Trophoblast cell (in vitro differentiated cells and primary cell): ENCODE results near the gene ROBO1.

Source experiments
- DNase-seq, 2 donors: peaks; one replicate each; pipeline ENCODE4 v3.0.0-alpha.2; 2016
- H2AFZ ChIP-seq: 2 replicates; pipeline ENCODE4 v1.6.1; 2013; ENCODE audit warnings: low read length, moderate library complexity, mild to moderate bottlenecking; ENCODE audit not compliant: insufficient read depth, poor library complexity
- H2AK5ac ChIP-seq: 2 replicates; pipeline ENCODE4 v1.6.1; 2013; ENCODE audit warnings: mild to moderate bottlenecking, low read length
- H2BK120ac ChIP-seq: 2 replicates; pipeline ENCODE4 v1.6.1; 2013; ENCODE audit warnings: low read length, mild to moderate bottlenecking, moderate library complexity; ENCODE audit not compliant: insufficient read depth, poor library complexity
- H2BK12ac ChIP-seq: 2 replicates; pipeline ENCODE4 v1.6.1; 2013; ENCODE audit warnings: mild to moderate bottlenecking, low read length, moderate library complexity
- H2BK5ac ChIP-seq: 2 replicates; pipeline ENCODE4 v1.6.1; 2013; ENCODE audit warnings: low read length, low read depth, moderate library complexity, mild to moderate bottlenecking; ENCODE audit not compliant: poor library complexity
- H3K14ac ChIP-seq: 2 replicates; pipeline ENCODE4 v1.6.1; 2013; ENCODE audit warnings: mild to moderate bottlenecking, low read length
- H3K18ac ChIP-seq: 2 replicates; pipeline ENCODE4 v1.6.1; 2013; ENCODE audit warnings: mild to moderate bottlenecking, low read length
- H3K23ac ChIP-seq: 2 replicates; pipeline ENCODE4 v1.6.1; 2013; ENCODE audit warnings: low read length
- H3K27ac ChIP-seq: 2 replicates; pipeline ENCODE4 v1.5.1; 2013; ENCODE audit warnings: low read depth, mild to moderate bottlenecking, inconsistent platforms, low read length, moderate library complexity
- H3K27me3 ChIP-seq: 2 replicates; pipeline ENCODE4 v1.6.1; 2013; ENCODE audit warnings: inconsistent platforms, mild to moderate bottlenecking, low read length, moderate library complexity; ENCODE audit not compliant: insufficient read depth
- H3K36me3 ChIP-seq, 2 experiments: 1 replicate in 1 of 2; 2 replicates in 1 of 2; pipeline ENCODE4 v1.6.1; 2013; ENCODE audit warnings: low read length in 2 of 2, mild to moderate bottlenecking in 2 of 2, moderate library complexity in 1 of 2; ENCODE audit not compliant: insufficient read depth in 2 of 2, control insufficient read depth in 1 of 2
- H3K4ac ChIP-seq: 2 replicates; pipeline ENCODE4 v1.6.1; 2013; ENCODE audit warnings: low read depth, mild to moderate bottlenecking, low read length, moderate library complexity
- H3K4me1 ChIP-seq, 2 experiments: 1 replicate in 1 of 2; 2 replicates in 1 of 2; pipeline ENCODE4 v1.6.1; 2013; ENCODE audit warnings: low read length in 2 of 2, mild to moderate bottlenecking in 2 of 2, moderate library complexity in 1 of 2; ENCODE audit not compliant: insufficient read depth in 2 of 2, control insufficient read depth in 1 of 2
- H3K4me2 ChIP-seq: 2 replicates; pipeline ENCODE4 v1.6.1; 2013; ENCODE audit warnings: inconsistent platforms, mild to moderate bottlenecking, low read length, moderate library complexity
- H3K4me3 ChIP-seq: 2 replicates; pipeline ENCODE4 v1.5.1; 2013; ENCODE audit warnings: mild to moderate bottlenecking, low read depth, low read length, inconsistent platforms
- H3K79me1 ChIP-seq: one replicate; pipeline ENCODE4 v1.6.1; 2013; ENCODE audit warnings: low read length
- H3K79me2 ChIP-seq: 2 replicates; pipeline ENCODE4 v1.6.1; 2013; ENCODE audit warnings: low read length, mild to moderate bottlenecking; ENCODE audit not compliant: control insufficient read depth, insufficient read depth, poor library complexity
- H3K9ac ChIP-seq: 2 replicates; pipeline ENCODE4 v1.6.1; 2013; ENCODE audit warnings: mild to moderate bottlenecking, low read length
- H3K9me3 ChIP-seq: 2 replicates; pipeline ENCODE4 v1.6.1; 2013; ENCODE audit warnings: low read depth, mild to moderate bottlenecking, control low read depth, inconsistent platforms, low read length; ENCODE audit not compliant: insufficient read depth
- H4K12ac ChIP-seq: 2 replicates; pipeline ENCODE4 v1.6.1; 2013; ENCODE audit warnings: low read depth, mild to moderate bottlenecking, low read length, moderate library complexity
- H4K8ac ChIP-seq: 2 replicates; pipeline ENCODE4 v1.6.1; 2013; ENCODE audit warnings: low read depth, mild to moderate bottlenecking, low read length, moderate library complexity
- H4K91ac ChIP-seq: one replicate; pipeline ENCODE4 v1.6.1; 2013; ENCODE audit warnings: low read depth, mild to moderate bottlenecking, low read length, moderate library complexity
- WGBS: extraction: QIAGEN DNeasy Blood & Tissue Kit; methylation state at CpG from one replicate; pipeline ENCODE4 v1.1.7; 2013; ENCODE audit warnings: missing lambda C conversion rate; ENCODE audit not compliant: insufficient read length, insufficient coverage; ENCODE audit errors: extremely low coverage; 5-methylcytosine and 5-hydroxymethylcytosine counted together

Gene ROBO1

GRCh38 chr3:79488407-79488806 is 279.4 kb downstream of the ROBO1 start:
- Histone ChIP-seq H3K79me1 (no peaks in the 10 kb centered on the region), H3K27ac (no peak overlapping the region)

GRCh38 chr3:79480746-79481145 is 287.1 kb downstream of the ROBO1 start:
- Histone ChIP-seq H3K4me3 (no peak overlapping the region), H4K8ac (no peak overlapping the region), H3K14ac (no peak overlapping the region), H3K4ac (no peak overlapping the region), H2AFZ (no peak overlapping the region), H3K27me3 (no peaks in the 10 kb centered on the region), H3K9me3 (no peaks in the 10 kb centered on the region), H3K4me2 (no peak overlapping the region), H3K27ac (no peak overlapping the region), H3K18ac (no peak overlapping the region), H3K79me2 (no peaks in the 10 kb centered on the region), H4K91ac (no peak overlapping the region), H3K23ac (no peak overlapping the region), H3K79me1 (no peaks in the 10 kb centered on the region), H2BK120ac (no peak overlapping the region), H2BK5ac (no peak overlapping the region), H2BK12ac (no peak overlapping the region), H3K9ac (no peak overlapping the region), H3K36me3 (no peaks in the 10 kb centered on the region), H3K4me1 (no peaks in the 10 kb centered on the region), H4K12ac (no peak overlapping the region), H2AK5ac (no peak overlapping the region)
- WGBS, result no CpG with 5 or more reads among the region's 1 CpG
- DNase-seq, result no peak

More at GRCh38 chr3:79488407-79488806, 279.4 kb downstream of the ROBO1 start:
- DNase-seq, result no peak
- H3K23ac ChIP-seq, result no peak overlapping the region
- H2BK12ac ChIP-seq, result no peak overlapping the region
- no peak overlapping the region for H3K14ac ChIP-seq
- H4K12ac ChIP-seq, result no peak overlapping the region
- H4K91ac ChIP-seq, result no peak overlapping the region
- no peaks in the 10 kb centered on the region for H3K9me3 ChIP-seq
- WGBS, result no CpG with 5 or more reads among the region's 2 CpGs
- H3K4me1 ChIP-seq, result no peaks in the 10 kb centered on the region
- no peak overlapping the region for H2AK5ac ChIP-seq
- no peak overlapping the region for H3K18ac ChIP-seq
- H2BK120ac ChIP-seq, result no peak overlapping the region
- H3K36me3 ChIP-seq, result no peaks in the 10 kb centered on the region
- no peak overlapping the region for H3K9ac ChIP-seq
- H2BK5ac ChIP-seq, result no peak overlapping the region
- no peak overlapping the region for H3K4me3 ChIP-seq
- H3K4ac ChIP-seq, result no peak overlapping the region
- H4K8ac ChIP-seq, result no peak overlapping the region
- no peaks in the 10 kb centered on the region for H3K79me2 ChIP-seq
- no peak overlapping the region for H3K4me2 ChIP-seq
- H3K27me3 ChIP-seq, result no peaks in the 10 kb centered on the region
- H2AFZ ChIP-seq, result no peak overlapping the region

GRCh38 chr3:79478620-79479019 is 289.2 kb downstream of the ROBO1 start:
- Histone ChIP-seq H2BK12ac (no peak overlapping the region), H4K91ac (no peak overlapping the region), H4K12ac (no peak overlapping the region), H3K36me3 (no peaks in the 10 kb centered on the region), H2BK5ac (no peak overlapping the region), H3K79me1 (no peaks in the 10 kb centered on the region), H3K4ac (no peak overlapping the region), H3K4me1 (no peaks in the 10 kb centered on the region), H3K9ac (no peak overlapping the region), H2AFZ (no peak overlapping the region), H2BK120ac (no peak overlapping the region), H3K27ac (no peak overlapping the region), H3K23ac (no peak overlapping the region), H3K4me2 (no peak overlapping the region), H3K4me3 (no peak overlapping the region), H3K9me3 (no peaks in the 10 kb centered on the region), H3K79me2 (no peaks in the 10 kb centered on the region), H3K14ac (no peak overlapping the region), H3K27me3 (no peaks in the 10 kb centered on the region), H3K18ac (no peak overlapping the region), H2AK5ac (no peak overlapping the region), H4K8ac (no peak overlapping the region)
- no peak for DNase-seq
- no CpG with 5 or more reads among the region's 1 CpG for whole genome bisulfite sequencing

GRCh38 chr3:79477242-79477641 is 290.6 kb downstream of the ROBO1 start:
- WGBS, result no CpG with 5 or more reads among the region's 1 CpG
- Histone ChIP-seq H3K18ac (no peak overlapping the region), H3K79me2 (no peaks in the 10 kb centered on the region)

More at GRCh38 chr3:79477242-79477641, 290.6 kb downstream of the ROBO1 start:
- Histone ChIP-seq H3K9me3 (no peaks in the 10 kb centered on the region), H2AFZ (no peak overlapping the region), H2AK5ac (no peak overlapping the region), H3K27ac (no peak overlapping the region), H3K4ac (no peak overlapping the region), H3K23ac (no peak overlapping the region), H3K9ac (no peak overlapping the region), H3K4me3 (no peak overlapping the region), H2BK120ac (no peak overlapping the region), H4K8ac (no peak overlapping the region), H3K4me1 (no peaks in the 10 kb centered on the region), H2BK12ac (no peak overlapping the region), H3K4me2 (no peak overlapping the region), H3K79me1 (no peaks in the 10 kb centered on the region), H3K14ac (no peak overlapping the region), H2BK5ac (no peak overlapping the region), H4K91ac (no peak overlapping the region), H3K27me3 (no peaks in the 10 kb centered on the region), H4K12ac (no peak overlapping the region), H3K36me3 (no peaks in the 10 kb centered on the region)
- DNase-seq, result no peak
